Measurements from ENCODE around the gene STXBP1. TPM values are rescaled to one million over a fixed set of nuclear protein-coding genes. Genes with fewer than 3 reads are reported as not detected.

The STXBP1 gene
- total and polyA plus RNA-seq, 2 of the 13 experiments (the other 11 are each of a cell fraction or from before 2014, with no cell fraction given): 2.9 TPM

GRCh38 chr9:127708952-127709587, 97.0 kb downstream of the STXBP1 start:
- no peak overlapping the region for H3K4me2 ChIP-seq (ENCODE audit: low read depth, low read length)
- DNase-seq (ENCODE audit: low spot score) (no peak), ATAC-seq (no peak), FAIRE-seq (no peak)
- H2AFZ ChIP-seq (ENCODE audit: low read length): no peak overlapping the region
- no peak overlapping the region for H3K4me3 ChIP-seq (replicated peaks in 1 of 3; ENCODE audit: insufficient read depth in 1 of 3, low read depth in 2 of 3, low read length in 3 of 3)
- WGBS (ENCODE audit: low lambda C conversion rate): 83% methylated on average over 6 of the region's 8 CpGs
- H3K9me3 ChIP-seq (ENCODE audit: low read length): no peaks in the 10 kb centered on the region
- TF ChIP-seq SKIL (CRISPR knock-in tag; IDR thresholded peaks at IDR 0.05; ENCODE audit: borderline replicate concordance) (no peak), SALL1 (CRISPR knock-in tag; IDR thresholded peaks at IDR 0.05) (no peak), HNRNPUL1 (IDR thresholded peaks at IDR 0.05; ENCODE audit: low read depth, low read length) (no peak), NCOA1 (CRISPR knock-in tag; IDR thresholded peaks at IDR 0.05) (no peak), ZMYM4 (CRISPR knock-in tag; IDR thresholded peaks at IDR 0.05) (no peak), LBX2 (CRISPR knock-in tag; IDR thresholded peaks at IDR 0.05; ENCODE audit: borderline replicate concordance) (no peak), SKI (IDR thresholded peaks at IDR 0.05; ENCODE audit: partially characterized antibody) (no peak)
- no peak overlapping the region for H3K9ac ChIP-seq (ENCODE audit: insufficient read depth, low read depth, low read length)
- H3K36me3 ChIP-seq (replicated peaks in 1 of 2; ENCODE audit: control insufficient read depth in 1 of 2, insufficient read depth in 2 of 2, low read length in 2 of 2): no peaks in the 10 kb centered on the region
- no peak overlapping the region for H3K27ac ChIP-seq (ENCODE audit: extremely low read length, insufficient read depth, low read length)
- no peaks in the 10 kb centered on the region; the same call in 1 of the 2 replicates for H4K20me1 ChIP-seq (ENCODE audit: insufficient read depth, low read length)
- CTCF ChIA-PET (ENCODE audit: low intra/inter-chr PET ratio, low total read pairs): no interaction called here
- intact Hi-C loops (cut with micrococcal nuclease; ENCODE audit: unreplicated experiment) (no loop called here), in situ Hi-C loops (cut with HindIII; ENCODE audit: extremely low pct_ligation_motif_present, low pct_unique_long_range_greater_than_20kb) (no loop called here)
- BruUV-seq (replicated peaks): no TSS peak
- H3K27me3 ChIP-seq (ENCODE audit: control insufficient read depth in 1 of 2, insufficient read depth in 2 of 2, low read length in 2 of 2): peaks cover 3 to 9% of the 10 kb centered on the region in 2 experiments; a peak in 2 of 5 replicates
- no peaks in the 10 kb centered on the region for H3K79me2 ChIP-seq (ENCODE audit: insufficient read depth, low read length)
- POLR2A ChIA-PET: no interaction called here
- peaks cover 28% of the 10 kb centered on the region for H3K4me1 ChIP-seq (ENCODE audit: insufficient read depth, low read length)

Measured in HepG2 (cell line).